GM13976 (cell line): ENCODE measurements around the gene TTC7B.
"Not testable (repeated sequence)": the region's sequence is repeated elsewhere in the genome, so short reads cannot be mapped to it uniquely, and the experiment has no call there.

Experiments used
- DNase-seq: peaks from one replicate; pipeline ENCODE4 v3.0.0; 2012; ENCODE audit warnings: low spot score
- in situ Hi-C: fragments of 300-500 bp; cut with MboI; formaldehyde crosslinking; loops from one replicate; pipeline ENCODE4 v1.12.0; 2022; ENCODE audit warnings: low sequenced_read_pairs, mixed read lengths, inconsistent platforms; ENCODE audit not compliant: unreplicated experiment
- TF ChIP-seq, protein P1 (sequence below): IDR thresholded peaks from 2 replicates; pipeline ENCODE4 v1.5.1; 2012; ENCODE audit warnings: borderline replicate concordance, mild to moderate bottlenecking; ENCODE audit not compliant: insufficient read depth; ENCODE audit errors: extremely low read depth, missing control alignments, control extremely low read depth

Gene TTC7B

DNA sequence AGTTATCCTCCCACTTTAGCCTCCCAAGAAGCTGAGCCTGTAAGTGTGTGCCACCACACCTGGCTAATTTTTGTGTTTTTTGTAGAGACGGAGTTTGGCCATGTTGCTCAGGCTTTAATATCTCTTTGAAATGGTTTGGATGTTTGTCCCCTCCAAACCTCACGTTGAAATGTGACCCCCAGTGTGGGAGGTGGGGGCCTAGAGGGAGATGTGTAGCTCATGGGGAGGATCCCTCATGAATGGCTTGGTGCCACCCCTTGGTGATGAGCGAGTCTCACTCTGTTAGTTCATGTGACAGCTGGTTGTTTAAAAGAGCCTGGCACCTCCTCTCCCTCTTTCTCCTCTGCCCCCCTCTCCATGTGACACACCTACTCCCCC is 23.6 kb upstream of the TTC7B start:
- in situ Hi-C loops: no loop called here
- TF ChIP-seq, protein P1, sequence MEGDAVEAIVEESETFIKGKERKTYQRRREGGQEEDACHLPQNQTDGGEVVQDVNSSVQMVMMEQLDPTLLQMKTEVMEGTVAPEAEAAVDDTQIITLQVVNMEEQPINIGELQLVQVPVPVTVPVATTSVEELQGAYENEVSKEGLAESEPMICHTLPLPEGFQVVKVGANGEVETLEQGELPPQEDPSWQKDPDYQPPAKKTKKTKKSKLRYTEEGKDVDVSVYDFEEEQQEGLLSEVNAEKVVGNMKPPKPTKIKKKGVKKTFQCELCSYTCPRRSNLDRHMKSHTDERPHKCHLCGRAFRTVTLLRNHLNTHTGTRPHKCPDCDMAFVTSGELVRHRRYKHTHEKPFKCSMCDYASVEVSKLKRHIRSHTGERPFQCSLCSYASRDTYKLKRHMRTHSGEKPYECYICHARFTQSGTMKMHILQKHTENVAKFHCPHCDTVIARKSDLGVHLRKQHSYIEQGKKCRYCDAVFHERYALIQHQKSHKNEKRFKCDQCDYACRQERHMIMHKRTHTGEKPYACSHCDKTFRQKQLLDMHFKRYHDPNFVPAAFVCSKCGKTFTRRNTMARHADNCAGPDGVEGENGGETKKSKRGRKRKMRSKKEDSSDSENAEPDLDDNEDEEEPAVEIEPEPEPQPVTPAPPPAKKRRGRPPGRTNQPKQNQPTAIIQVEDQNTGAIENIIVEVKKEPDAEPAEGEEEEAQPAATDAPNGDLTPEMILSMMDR: no peak
- DNase-seq: no peak

GRCh38 chr14:90839024-90839888 is 23.0 kb upstream of the TTC7B start:
- no peak for DNase-seq
- in situ Hi-C loops: no loop called here
- TF ChIP-seq, protein P1: no peak

- DNase-seq, in situ Hi-C loops: not testable (repeated sequence)
These were observed 22.3 kb upstream of the TTC7B start for GRCh38 chr14:90838531-90838930.

DNA sequence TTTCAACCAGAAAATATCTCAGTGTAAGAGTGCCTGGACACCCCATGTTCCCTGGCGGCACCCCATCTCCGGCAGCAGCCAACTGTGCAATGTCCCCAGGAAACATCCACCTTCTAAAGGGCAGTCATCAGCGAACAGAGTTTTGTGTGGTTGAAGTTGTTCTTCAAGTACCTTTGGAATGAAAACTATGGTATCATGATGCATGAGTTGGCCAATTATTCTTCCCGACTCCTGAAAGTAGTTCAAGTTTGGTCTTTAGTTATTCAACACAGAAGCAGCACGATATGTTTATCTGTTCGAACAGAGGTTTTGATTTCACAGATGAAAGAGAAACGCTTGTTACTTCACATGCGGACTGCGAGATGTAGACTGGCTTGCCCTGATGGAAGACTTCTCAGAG is 21.1 kb upstream of the TTC7B start:
- TF ChIP-seq, protein P1: no peak
- in situ Hi-C loops: no loop called here
- no peak for DNase-seq

DNA sequence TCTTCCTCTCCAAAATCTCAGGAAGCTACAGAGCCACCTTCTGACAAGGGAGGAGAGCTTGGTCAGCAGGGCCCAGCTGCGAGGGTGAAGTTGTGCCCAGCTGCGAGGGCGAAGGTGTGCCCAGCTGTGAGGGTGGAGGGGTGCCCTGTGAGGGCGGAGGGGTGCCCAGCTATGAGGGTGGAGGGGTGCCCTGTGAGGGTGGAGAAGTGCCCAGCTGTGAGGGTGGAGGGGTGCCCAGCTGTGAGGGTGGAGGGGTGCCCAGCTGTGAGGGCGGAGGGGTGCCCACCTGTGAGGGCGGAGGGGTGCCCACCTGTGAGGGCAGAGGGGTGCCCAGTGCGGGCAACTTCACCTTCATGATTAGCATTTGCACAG is 20.4 kb upstream of the TTC7B start:
- no peak for DNase-seq
- TF ChIP-seq, protein P1: no peak
- in situ Hi-C loops: no loop called here

GRCh38 chr14:90831821-90832220 is 15.6 kb upstream of the TTC7B start:
- TF ChIP-seq, protein P1: no peak
- in situ Hi-C loops: no loop called here

GRCh38 chr14:90830931-90831701 is 14.9 kb upstream of the TTC7B start:
- in situ Hi-C loops: no loop called here
- no peak for DNase-seq
- TF ChIP-seq, protein P1: no peak

More at GRCh38 chr14:90831821-90832220, 15.6 kb upstream of the TTC7B start:
- DNase-seq: no peak
